ENCODE measurements around the gene TRA2A.
"Not testable (repeated sequence)": the region's sequence is repeated elsewhere in the genome, so short reads cannot be mapped to it uniquely, and the experiment has no call there.

The TRA2A gene

GRCh38 chr7:23513746-23514145 is 18.0 kb downstream of the TRA2A start:
- DNase-seq = not testable (repeated sequence)

- DNase-seq = no peak
Observed at GRCh38 chr7:23494009-23494408, 37.8 kb downstream of the TRA2A start.

- no peak for DNase-seq
Observed at GRCh38 chr7:23491502-23491901, 40.3 kb downstream of the TRA2A start.

GRCh38 chr7:23490357-23491135 is 41.2 kb downstream of the TRA2A start:
- DNase-seq = peak in 41 of 58 donors; percentile 9 to 55 (median 29)

GRCh38 chr7:23488714-23489113 is 43.1 kb downstream of the TRA2A start:
- DNase-seq = not testable (repeated sequence)

- no peak for DNase-seq
Observed at GRCh38 chr7:23487670-23488069, 44.1 kb downstream of the TRA2A start.

GRCh38 chr7:23486002-23486773 is 45.6 kb downstream of the TRA2A start:
- no peak for DNase-seq

- no peak for DNase-seq
Observed at GRCh38 chr7:23482686-23483085, 49.1 kb downstream of the TRA2A start.

GRCh38 chr7:23477962-23478866 is 53.6 kb downstream of the TRA2A start:
- no peak for DNase-seq

- no peak for DNase-seq
Observed at GRCh38 chr7:23477157-23477499, 54.7 kb downstream of the TRA2A start.

- no peak for DNase-seq
Observed at GRCh38 chr7:23476286-23477156, 55.3 kb downstream of the TRA2A start.

- no peak for DNase-seq
Observed at GRCh38 chr7:23475576-23475839, 56.3 kb downstream of the TRA2A start.

GRCh38 chr7:23474829-23475575 is 56.8 kb downstream of the TRA2A start:
- no peak for DNase-seq

GRCh38 chr7:23474094-23474828 is 57.5 kb downstream of the TRA2A start:
- peak in 2 of 58 donors; percentile 9 to 26 for DNase-seq

GRCh38 chr7:23473844-23474093 is 58.0 kb downstream of the TRA2A start:
- DNase-seq = no peak

GRCh38 chr7:23472956-23473843 is 58.6 kb downstream of the TRA2A start:
- DNase-seq = no peak

GRCh38 chr7:23472556-23472955 is 59.2 kb downstream of the TRA2A start:
- no peak for DNase-seq

GRCh38 chr7:23472046-23472445 is 59.7 kb downstream of the TRA2A start:
- DNase-seq = no peak

All from anterior cingulate cortex (tissue), 58 donors.